DOHH2 (cell line): ENCODE results near the gene VLDLR.

Experiments
- EZH2phosphoT487 ChIP-seq: fragments of 200-600 bp; sonication (generic); IDR thresholded peaks from 2 replicates; pipeline ENCODE4 v1.6.1; 2017; ENCODE audit warnings: borderline replicate concordance, mild to moderate bottlenecking, antibody characterized with exemption, low read length, moderate library complexity, mixed read lengths
- TF ChIP-seq, protein P1 (sequence below): fragments of 200-600 bp; sonication (generic); IDR thresholded peaks from one replicate; pipeline ENCODE4 v1.5.1; 2014; ENCODE audit warnings: antibody characterized with exemption, mild to moderate bottlenecking, low read depth, low read length; ENCODE audit not compliant: poor library complexity, severe bottlenecking

DNA sequence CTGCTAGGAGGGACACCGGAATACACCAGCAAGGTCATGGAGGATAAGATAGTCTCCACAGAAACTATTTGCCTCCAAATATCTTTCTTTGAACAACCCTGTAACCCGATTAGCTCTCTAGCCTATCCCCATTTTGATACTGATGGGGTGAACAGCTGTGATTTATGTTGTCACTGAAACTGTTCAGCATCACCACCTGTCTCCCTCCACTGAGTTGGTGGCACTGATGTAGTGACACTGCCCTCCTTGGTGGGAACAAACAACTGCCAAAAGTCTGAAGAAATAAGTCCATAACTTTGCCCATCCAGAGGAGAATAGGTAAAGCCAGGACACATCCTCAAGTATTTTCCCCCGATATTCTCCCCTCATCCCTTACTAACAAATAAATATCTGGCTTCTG, 71.5 kb downstream of the VLDLR start:
- TF ChIP-seq, protein P1, sequence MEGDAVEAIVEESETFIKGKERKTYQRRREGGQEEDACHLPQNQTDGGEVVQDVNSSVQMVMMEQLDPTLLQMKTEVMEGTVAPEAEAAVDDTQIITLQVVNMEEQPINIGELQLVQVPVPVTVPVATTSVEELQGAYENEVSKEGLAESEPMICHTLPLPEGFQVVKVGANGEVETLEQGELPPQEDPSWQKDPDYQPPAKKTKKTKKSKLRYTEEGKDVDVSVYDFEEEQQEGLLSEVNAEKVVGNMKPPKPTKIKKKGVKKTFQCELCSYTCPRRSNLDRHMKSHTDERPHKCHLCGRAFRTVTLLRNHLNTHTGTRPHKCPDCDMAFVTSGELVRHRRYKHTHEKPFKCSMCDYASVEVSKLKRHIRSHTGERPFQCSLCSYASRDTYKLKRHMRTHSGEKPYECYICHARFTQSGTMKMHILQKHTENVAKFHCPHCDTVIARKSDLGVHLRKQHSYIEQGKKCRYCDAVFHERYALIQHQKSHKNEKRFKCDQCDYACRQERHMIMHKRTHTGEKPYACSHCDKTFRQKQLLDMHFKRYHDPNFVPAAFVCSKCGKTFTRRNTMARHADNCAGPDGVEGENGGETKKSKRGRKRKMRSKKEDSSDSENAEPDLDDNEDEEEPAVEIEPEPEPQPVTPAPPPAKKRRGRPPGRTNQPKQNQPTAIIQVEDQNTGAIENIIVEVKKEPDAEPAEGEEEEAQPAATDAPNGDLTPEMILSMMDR = no peak
- no peak for TF ChIP-seq EZH2phosphoT487
